ENCODE measurements around the gene DRC3.
A peak's percentile ranks its signal among the peaks of the same experiment; 100 is the strongest.
"Not testable (repeated sequence)": the region's sequence is repeated elsewhere in the genome, so short reads cannot be mapped to it uniquely, and the experiment has no call there.

The DRC3 gene

GRCh38 chr17:17941015-17941414 is 31.6 kb upstream of the DRC3 start:
- DNase-seq, result no peak

- no peak for DNase-seq
Measured at GRCh38 chr17:17942846-17943245, 29.8 kb upstream of the DRC3 start.

- no peak for DNase-seq
Measured at GRCh38 chr17:17943281-17943984, 29.2 kb upstream of the DRC3 start.

- DNase-seq, result no peak
Measured at GRCh38 chr17:17944242-17944641, 28.4 kb upstream of the DRC3 start.

GRCh38 chr17:17944743-17945142 is 27.9 kb upstream of the DRC3 start:
- DNase-seq, result no peak

- DNase-seq, result no peak
Measured at GRCh38 chr17:17946093-17946492, 26.6 kb upstream of the DRC3 start.

- no peak for DNase-seq
Measured at GRCh38 chr17:17947309-17947708, 25.4 kb upstream of the DRC3 start.

GRCh38 chr17:17947966-17948365 is 24.7 kb upstream of the DRC3 start:
- no peak for DNase-seq

GRCh38 chr17:17950347-17950746 is 22.3 kb upstream of the DRC3 start:
- DNase-seq, result no peak

- DNase-seq, result no peak
Measured at GRCh38 chr17:17950806-17951205, 21.9 kb upstream of the DRC3 start.

- no peak for DNase-seq
Measured at GRCh38 chr17:17951524-17951923, 21.1 kb upstream of the DRC3 start.

GRCh38 chr17:17952691-17953090 is 20.0 kb upstream of the DRC3 start:
- DNase-seq, result no peak

- DNase-seq, result no peak
Measured at GRCh38 chr17:17954079-17954478, 18.6 kb upstream of the DRC3 start.

GRCh38 chr17:17955790-17956341 is 16.8 kb upstream of the DRC3 start:
- not testable (repeated sequence) for DNase-seq

GRCh38 chr17:17957584-17957916 is 15.1 kb upstream of the DRC3 start:
- DNase-seq, result no peak

- DNase-seq, result no peak
Measured at GRCh38 chr17:17958982-17959381, 13.7 kb upstream of the DRC3 start.

GRCh38 chr17:17959520-17960361 is 12.9 kb upstream of the DRC3 start:
- no peak for DNase-seq

- no peak for DNase-seq
Measured at GRCh38 chr17:17960500-17961030, 12.1 kb upstream of the DRC3 start.

GRCh38 chr17:17963066-17963465 is 9.6 kb upstream of the DRC3 start:
- DNase-seq, result peak in 3 of 58 donors; percentile 10 to 67 (median 15)

GRCh38 chr17:17963694-17964436 is 8.8 kb upstream of the DRC3 start:
- DNase-seq, result no peak

- DNase-seq, result no peak
Measured at GRCh38 chr17:17964710-17965109, 8.0 kb upstream of the DRC3 start.
